Activated naive CD8-positive, alpha-beta T cell treated with anti-CD3 and anti-CD28 coated beads, Interleukin-2, amount 50 U/mL, for 16 hours (primary cell): Measurements from ENCODE around the gene ATP6AP1.

ENCODE experiments used
- DNase-seq: peaks from one replicate; pipeline ENCODE4 v3.0.0-alpha.2; 2020; ENCODE audit warnings: low read depth, low spot score

The ATP6AP1 gene

GRCh38 chrX:154444755-154445246 lies 16.3 kb downstream of the ATP6AP1 start:
- DNase-seq, result no peak

- DNase-seq, result no peak
Measured at GRCh38 chrX:154445776-154446175, 17.3 kb downstream of the ATP6AP1 start.

- no peak for DNase-seq
Measured at GRCh38 chrX:154446430-154446829, 18.0 kb downstream of the ATP6AP1 start.

- DNase-seq, result no peak
Measured at GRCh38 chrX:154448484-154448883, 20.0 kb downstream of the ATP6AP1 start.

GRCh38 chrX:154449618-154450017 lies 21.1 kb downstream of the ATP6AP1 start:
- DNase-seq, result no peak

GRCh38 chrX:154450312-154450711 lies 21.8 kb downstream of the ATP6AP1 start:
- DNase-seq, result no peak

- no peak for DNase-seq
Measured at GRCh38 chrX:154452823-154453222, 24.3 kb downstream of the ATP6AP1 start.

GRCh38 chrX:154457491-154458115 lies 29.1 kb downstream of the ATP6AP1 start:
- no peak for DNase-seq

- DNase-seq, result no peak
Measured at GRCh38 chrX:154458116-154458953, 29.9 kb downstream of the ATP6AP1 start, which contains the start of gene PLXNA3. Gene PLXNA3, plus strand, starts transcription at chrX:154458281. Its CDS starts 1,903 bp downstream, at chrX:154460184.

GRCh38 chrX:154458954-154459778 lies 30.7 kb downstream of the ATP6AP1 start:
- DNase-seq, result no peak

GRCh38 chrX:154459832-154460231 lies 31.4 kb downstream of the ATP6AP1 start:
- DNase-seq, result no peak

- DNase-seq, result no peak
Measured at GRCh38 chrX:154460326-154460725, 31.8 kb downstream of the ATP6AP1 start.

- DNase-seq, result no peak
Measured at GRCh38 chrX:154462396-154462795, 33.9 kb downstream of the ATP6AP1 start.

- no peak for DNase-seq
Measured at GRCh38 chrX:154463611-154464220, 35.2 kb downstream of the ATP6AP1 start.

- no peak for DNase-seq
Measured at GRCh38 chrX:154464806-154465365, 36.4 kb downstream of the ATP6AP1 start.

GRCh38 chrX:154465601-154466000 lies 37.1 kb downstream of the ATP6AP1 start:
- DNase-seq, result no peak

GRCh38 chrX:154466036-154466435 lies 37.6 kb downstream of the ATP6AP1 start:
- DNase-seq, result no peak

- DNase-seq, result no peak
Measured at GRCh38 chrX:154466907-154467306, 38.4 kb downstream of the ATP6AP1 start.

GRCh38 chrX:154467556-154467955 lies 39.1 kb downstream of the ATP6AP1 start:
- DNase-seq, result no peak

GRCh38 chrX:154468217-154468616 lies 39.7 kb downstream of the ATP6AP1 start:
- no peak for DNase-seq

- no peak for DNase-seq
Measured at GRCh38 chrX:154469114-154469513, 40.6 kb downstream of the ATP6AP1 start.
